Calu3 (cell line): ENCODE data around the gene SPPL2C. TPM values are rescaled to one million over a fixed set of nuclear protein-coding genes. Genes with fewer than 3 reads are reported as not detected.

Source experiments
- BruUV-seq: library from RNA; stranded (reverse); fragments of 400-500 nt; replicated peaks from 2 replicates; lab custom pipeline; 2021; lab: Mats Ljungman, UMichigan
- CTCF ChIA-PET: fragments of 300-600 bp; sonication (Branson Sonifier 250); formaldehyde crosslinking; loops from one replicate; lab custom pipeline; 2022; ENCODE audit warnings: antibody characterized with exemption; lab: Charles Lee
- DNase-seq: peaks from one replicate; pipeline ENCODE4 v3.0.0; 2022
- H3K27ac Mint-ChIP-seq: one replicate; pipeline ENCODE4 v1.8.0; 2022; ENCODE audit warnings: mixed read lengths; ENCODE audit not compliant: unreplicated experiment
- H3K27me3 Mint-ChIP-seq: one replicate; pipeline ENCODE4 v1.8.0; 2022; ENCODE audit warnings: mixed read lengths; ENCODE audit not compliant: unreplicated experiment
- H3K36me3 Mint-ChIP-seq: one replicate; pipeline ENCODE4 v1.8.0; 2022; ENCODE audit warnings: mild to moderate bottlenecking, moderate library complexity, mixed read lengths; ENCODE audit not compliant: insufficient read depth, unreplicated experiment
- H3K4me1 Mint-ChIP-seq: one replicate; pipeline ENCODE4 v1.8.0; 2022; ENCODE audit warnings: mild to moderate bottlenecking, low read depth, mixed read lengths; ENCODE audit not compliant: unreplicated experiment
- H3K4me3 Mint-ChIP-seq: one replicate; pipeline ENCODE4 v1.8.0; 2022; ENCODE audit warnings: mild to moderate bottlenecking, low read depth, moderate library complexity, mixed read lengths; ENCODE audit not compliant: unreplicated experiment
- H3K9me3 Mint-ChIP-seq: one replicate; pipeline ENCODE4 v1.8.0; 2022; ENCODE audit warnings: low read depth, mixed read lengths; ENCODE audit not compliant: unreplicated experiment
- intact Hi-C: fragments of 100-400 bp; cut with micrococcal nuclease; formaldehyde crosslinking; loops from one replicate; pipeline ENCODE4 v1.10.0; 2022; ENCODE audit not compliant: unreplicated experiment
- total RNA-seq: library from RNA; stranded (reverse); gene quantifications from 2 replicates; pipeline ENCODE4 v1.2.3, GENCODE V29; 2022
- TF ChIP-seq, protein P1 (sequence below): fragments of 200-600 bp; IDR thresholded peaks from one replicate; pipeline ENCODE4 v1.8.0; 2022; ENCODE audit warnings: antibody characterized with exemption; ENCODE audit not compliant: unreplicated experiment

SPPL2C gene
- total RNA-seq, 1 experiment from 2014 or later: not detected

- Mint-ChIP-seq H3K4me1 (no peaks in the 10 kb centered on the region), H3K4me3 (no peak overlapping the region), H3K27me3 (peaks cover 89% of the 10 kb centered on the region), H3K9me3 (no peaks in the 10 kb centered on the region), H3K27ac (no peak overlapping the region), H3K36me3 (no peaks in the 10 kb centered on the region)
- intact Hi-C loops: no loop called here
- BruUV-seq: no TSS peak
- CTCF ChIA-PET: interaction anchor here (0.6 to 0.9 kb wide), 3 partner anchors 9 to 843 kb away, joined by 3 to 7 read pairs (median 3); no protein-coding TSS in a partner anchor
- TF ChIP-seq, protein P1, sequence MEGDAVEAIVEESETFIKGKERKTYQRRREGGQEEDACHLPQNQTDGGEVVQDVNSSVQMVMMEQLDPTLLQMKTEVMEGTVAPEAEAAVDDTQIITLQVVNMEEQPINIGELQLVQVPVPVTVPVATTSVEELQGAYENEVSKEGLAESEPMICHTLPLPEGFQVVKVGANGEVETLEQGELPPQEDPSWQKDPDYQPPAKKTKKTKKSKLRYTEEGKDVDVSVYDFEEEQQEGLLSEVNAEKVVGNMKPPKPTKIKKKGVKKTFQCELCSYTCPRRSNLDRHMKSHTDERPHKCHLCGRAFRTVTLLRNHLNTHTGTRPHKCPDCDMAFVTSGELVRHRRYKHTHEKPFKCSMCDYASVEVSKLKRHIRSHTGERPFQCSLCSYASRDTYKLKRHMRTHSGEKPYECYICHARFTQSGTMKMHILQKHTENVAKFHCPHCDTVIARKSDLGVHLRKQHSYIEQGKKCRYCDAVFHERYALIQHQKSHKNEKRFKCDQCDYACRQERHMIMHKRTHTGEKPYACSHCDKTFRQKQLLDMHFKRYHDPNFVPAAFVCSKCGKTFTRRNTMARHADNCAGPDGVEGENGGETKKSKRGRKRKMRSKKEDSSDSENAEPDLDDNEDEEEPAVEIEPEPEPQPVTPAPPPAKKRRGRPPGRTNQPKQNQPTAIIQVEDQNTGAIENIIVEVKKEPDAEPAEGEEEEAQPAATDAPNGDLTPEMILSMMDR: no peak
- no peak for DNase-seq
Measured at GRCh38 chr17:45863857-45864654, 19.4 kb downstream of the SPPL2C start.

- Mint-ChIP-seq H3K4me3 (no peak overlapping the region), H3K27me3 (peaks cover 90% of the 10 kb centered on the region), H3K27ac (no peak overlapping the region), H3K9me3 (no peaks in the 10 kb centered on the region), H3K4me1 (no peaks in the 10 kb centered on the region), H3K36me3 (no peaks in the 10 kb centered on the region)
- no TSS peak for BruUV-seq
- TF ChIP-seq, protein P1: no peak
- DNase-seq: no peak
- intact Hi-C loops: no loop called here
- CTCF ChIA-PET: interaction anchor here (0.6 kb wide), 1 partner anchor 326 kb away, joined by 5 read pairs; no protein-coding TSS in a partner anchor
Measured at GRCh38 chr17:45867171-45867570, 22.5 kb downstream of the SPPL2C start.

DNA sequence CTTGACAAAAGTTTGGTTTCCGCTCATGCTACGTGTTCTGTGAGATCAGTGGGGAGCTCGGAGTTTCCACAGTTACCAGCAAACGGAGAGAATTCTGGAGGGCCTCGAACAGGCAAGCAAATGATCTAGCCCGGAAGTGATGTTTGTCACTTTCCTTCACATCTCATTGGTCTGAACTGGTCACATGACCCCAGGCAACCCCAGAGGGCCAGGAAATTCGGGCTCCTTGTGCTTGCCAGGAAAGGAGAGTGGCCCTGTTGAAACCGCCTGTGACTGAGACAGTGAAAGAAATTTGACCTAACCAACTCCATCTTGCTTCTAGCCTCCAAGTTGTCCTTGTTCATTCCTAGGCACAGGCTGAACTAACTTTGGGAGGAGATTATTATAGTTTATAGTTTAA is 23.0 kb downstream of the SPPL2C start:
- no peaks in the 10 kb centered on the region for H3K36me3 Mint-ChIP-seq
- no peak overlapping the region for H3K27ac Mint-ChIP-seq
- CTCF ChIA-PET: interaction anchor here (0.6 to 0.8 kb wide), 2 partner anchors 228 to 326 kb away, joined by 3 to 5 read pairs; no protein-coding TSS in a partner anchor
- intact Hi-C loops: no loop called here
- TF ChIP-seq, protein P1: no peak
- H3K9me3 Mint-ChIP-seq: no peaks in the 10 kb centered on the region
- no peak overlapping the region for H3K4me3 Mint-ChIP-seq
- BruUV-seq: no TSS peak
- DNase-seq: no peak
- peaks cover 90% of the 10 kb centered on the region for H3K27me3 Mint-ChIP-seq
- no peaks in the 10 kb centered on the region for H3K4me1 Mint-ChIP-seq

GRCh38 chr17:45868276-45868675 is 23.6 kb downstream of the SPPL2C start:
- intact Hi-C loops: no loop called here
- H3K27me3 Mint-ChIP-seq: peaks cover 90% of the 10 kb centered on the region

More at GRCh38 chr17:45868276-45868675, 23.6 kb downstream of the SPPL2C start:
- H3K36me3 Mint-ChIP-seq: no peaks in the 10 kb centered on the region
- BruUV-seq: no TSS peak
- TF ChIP-seq, protein P1: no peak
- no peak overlapping the region for H3K27ac Mint-ChIP-seq
- H3K4me3 Mint-ChIP-seq: no peak overlapping the region
- no peak for DNase-seq
- CTCF ChIA-PET: interaction anchor here (0.8 kb wide), 1 partner anchor 228 kb away, joined by 3 read pairs; no protein-coding TSS in a partner anchor
- no peaks in the 10 kb centered on the region for H3K9me3 Mint-ChIP-seq
- no peaks in the 10 kb centered on the region for H3K4me1 Mint-ChIP-seq
